HG03060 (cell line): ENCODE data around the gene METTL25B.

ENCODE experiments used
- ATAC-seq: cut with Tn5 transposase; IDR thresholded peaks from one replicate; pipeline ENCODE4 v1.9.1; 2021; ENCODE audit warnings: low read depth, moderate number of reproducible peaks; ENCODE audit not compliant: unreplicated experiment

METTL25B gene

DNA sequence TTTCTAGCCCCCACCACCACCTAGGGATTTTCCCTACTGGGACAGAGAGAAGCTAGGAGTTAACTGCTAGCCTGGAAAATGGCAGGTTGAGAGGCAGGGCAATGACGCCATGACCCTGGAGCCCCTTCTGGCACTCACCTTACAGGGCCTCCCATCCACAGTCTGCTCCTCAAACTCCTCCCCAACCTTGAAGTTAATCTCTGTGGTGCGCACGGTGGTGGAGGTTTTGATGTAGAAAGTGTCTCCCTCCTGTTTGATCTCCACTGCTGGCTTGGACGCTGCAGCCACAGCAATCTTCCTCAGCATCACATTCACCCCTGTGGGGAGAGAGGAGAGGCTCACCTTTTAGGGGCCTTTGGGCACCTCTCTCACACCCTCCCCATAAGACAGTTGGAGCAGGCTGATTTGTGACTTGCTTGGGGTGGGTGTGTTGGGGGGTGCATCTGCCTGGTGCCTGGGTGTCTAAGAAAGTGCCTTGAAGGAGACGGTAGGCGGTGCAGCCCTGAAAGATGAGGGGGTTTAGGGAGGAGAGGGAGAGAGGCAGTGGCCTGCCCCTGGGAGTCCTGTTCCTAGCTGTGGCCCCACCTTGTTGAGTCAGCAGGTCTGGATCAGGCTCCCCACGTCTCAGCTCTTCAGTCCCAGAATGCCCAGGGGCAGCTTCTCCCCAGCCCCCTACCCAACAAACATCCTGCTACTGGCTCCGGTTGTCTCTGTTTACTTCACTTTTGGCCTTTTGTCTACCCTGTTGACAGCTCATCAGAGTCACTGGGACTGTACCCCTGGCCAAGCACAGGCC is 27.3 kb upstream of the METTL25B start:
- ATAC-seq = no peak

DNA sequence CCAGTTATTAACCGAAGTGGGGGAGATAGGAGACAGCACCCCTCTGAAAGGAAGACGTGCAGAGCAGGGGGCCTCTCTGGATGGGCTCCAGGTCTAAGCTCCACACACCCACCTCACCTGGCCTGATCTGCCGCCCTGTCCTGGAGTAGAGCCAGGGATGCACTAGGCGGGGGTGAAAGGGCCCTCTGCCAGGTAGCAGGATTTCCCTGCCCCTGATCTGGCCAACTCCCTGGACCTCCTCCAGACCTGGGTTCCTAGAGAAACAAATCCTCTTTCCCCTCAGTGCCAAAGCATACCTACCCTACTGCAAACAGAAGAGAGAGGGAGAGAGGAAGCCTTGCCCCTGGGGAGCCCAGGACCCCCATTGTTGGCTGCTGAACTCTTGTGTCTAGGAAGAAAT is 24.9 kb upstream of the METTL25B start:
- ATAC-seq = no peak

DNA sequence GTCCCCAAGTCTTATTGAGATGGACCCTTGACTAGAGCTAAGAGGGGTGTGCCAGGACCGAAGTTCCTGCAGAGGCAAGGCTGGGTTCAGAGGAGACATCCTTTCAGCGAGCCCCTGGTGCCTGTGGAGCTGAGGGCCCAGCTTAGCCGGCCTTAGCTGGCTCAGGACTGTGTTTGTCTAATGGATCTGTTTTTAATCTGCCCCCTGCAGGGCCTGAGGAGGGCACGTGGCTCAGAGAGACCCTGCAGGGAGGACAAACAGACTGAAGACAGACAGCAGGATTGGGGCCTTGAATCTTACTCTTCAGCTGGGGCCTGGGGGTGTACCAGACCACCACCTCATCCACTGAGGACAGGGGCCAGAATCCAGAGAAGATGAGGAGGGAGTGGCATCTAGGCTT is 24.5 kb upstream of the METTL25B start:
- no peak for ATAC-seq

- no peak for ATAC-seq
Observed at GRCh38 chr1:156704166-156704711, 24.0 kb upstream of the METTL25B start.

DNA sequence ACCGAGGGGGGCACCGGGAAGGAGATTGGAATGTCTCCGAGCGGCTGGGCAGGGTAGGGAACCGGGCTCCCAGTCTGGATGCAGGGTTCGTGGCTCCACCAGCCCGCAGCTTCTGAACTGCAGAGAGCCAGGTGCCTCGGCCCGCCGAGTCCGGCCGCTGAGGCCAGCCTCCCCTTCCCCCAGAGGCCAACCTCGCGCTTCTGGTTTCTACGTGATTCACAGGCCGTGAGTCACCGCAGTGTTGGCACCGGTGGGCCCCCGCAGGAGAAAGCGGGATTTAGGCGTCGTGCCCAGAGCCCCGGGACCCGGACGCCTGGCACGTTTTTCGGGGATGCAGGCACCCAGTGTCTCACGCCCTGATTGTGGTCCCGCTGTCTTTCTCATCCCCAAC is 23.3 kb upstream of the METTL25B start:
- no peak for ATAC-seq

DNA sequence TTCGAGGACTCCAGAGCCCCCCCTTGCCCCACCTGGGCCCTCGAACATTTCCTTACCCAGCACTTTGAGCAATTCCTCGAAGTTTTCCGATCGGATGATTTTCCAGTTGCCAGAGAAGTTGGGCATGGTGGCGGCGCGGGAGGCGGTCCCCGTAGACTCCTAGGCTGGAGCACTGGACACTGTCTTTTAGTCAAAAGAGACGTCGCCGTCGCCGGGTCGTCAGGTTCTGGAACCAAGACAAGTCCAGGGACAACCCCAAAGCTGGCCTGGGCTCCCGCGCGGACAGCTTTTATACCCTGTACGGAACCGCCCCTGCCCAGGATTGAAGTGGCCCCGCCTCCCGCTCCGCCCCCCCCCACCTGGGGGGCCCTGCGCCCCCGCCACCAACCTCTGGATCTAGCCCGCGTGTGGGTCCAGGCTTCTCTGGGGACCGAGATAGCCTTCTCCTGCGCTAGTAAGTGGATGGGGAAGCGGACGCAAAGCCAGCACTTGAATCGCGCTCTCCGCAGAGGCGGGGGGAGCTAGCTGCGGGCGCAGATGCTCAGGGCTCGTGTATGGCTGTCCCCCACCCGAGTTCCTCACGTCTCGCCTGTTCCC is 22.9 kb upstream of the METTL25B start, which contains the start of gene CRABP2:
Gene CRABP2, minus strand, starts transcription at position 263 of the 597 bp plus-strand sequence. Its CDS starts 137 bp downstream, at position 126.
- ATAC-seq = no peak

GRCh38 chr1:156705918-156706656 is 22.2 kb upstream of the METTL25B start:
- no peak for ATAC-seq

- ATAC-seq = no peak
Observed at GRCh38 chr1:156706657-156707416, 21.4 kb upstream of the METTL25B start.

DNA sequence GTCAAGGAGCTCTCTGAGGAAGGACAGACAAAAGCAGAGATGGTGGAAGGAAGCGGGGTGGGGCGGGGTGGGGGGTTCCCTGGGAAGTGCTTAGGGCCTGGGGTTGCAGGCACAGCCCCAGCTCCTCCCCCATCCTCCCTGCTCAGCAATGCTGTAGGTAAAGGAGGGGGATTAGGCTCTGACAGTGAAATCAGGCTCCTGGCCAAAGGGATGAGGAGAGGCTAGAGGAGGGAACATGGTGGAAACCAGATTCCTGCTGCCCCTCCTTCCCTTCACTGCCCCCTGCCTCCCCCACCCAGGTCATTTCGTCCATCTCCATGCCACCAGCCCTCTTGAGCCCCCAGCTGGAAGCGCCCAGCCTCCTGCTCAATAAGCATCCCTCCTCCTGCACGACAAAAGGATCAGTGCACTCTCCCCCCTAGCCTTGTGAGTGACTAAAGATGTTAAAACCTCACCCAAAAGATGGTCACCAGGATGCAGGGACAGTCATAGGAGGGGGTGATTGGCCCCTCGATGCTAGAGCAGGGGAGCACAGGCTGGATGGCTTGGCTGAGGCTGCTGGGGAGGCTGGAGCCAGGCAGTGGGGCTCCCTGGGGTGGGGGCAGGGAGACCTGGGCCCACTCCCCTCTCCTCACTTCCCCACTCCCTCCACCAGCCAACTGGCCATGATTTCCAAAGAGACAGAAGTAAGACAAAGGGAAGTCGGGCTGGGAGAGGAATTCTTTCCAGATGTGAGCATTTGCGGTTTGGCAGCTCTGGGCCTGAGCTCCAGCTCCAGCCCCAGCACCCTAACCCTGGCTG is 20.7 kb upstream of the METTL25B start:
- ATAC-seq = no peak

- no peak for ATAC-seq
Observed at GRCh38 chr1:156708218-156708661, 20.0 kb upstream of the METTL25B start.

GRCh38 chr1:156709031-156709430 is 19.2 kb upstream of the METTL25B start:
- ATAC-seq = no peak

GRCh38 chr1:156709757-156710489 is 18.3 kb upstream of the METTL25B start:
- ATAC-seq = no peak

DNA sequence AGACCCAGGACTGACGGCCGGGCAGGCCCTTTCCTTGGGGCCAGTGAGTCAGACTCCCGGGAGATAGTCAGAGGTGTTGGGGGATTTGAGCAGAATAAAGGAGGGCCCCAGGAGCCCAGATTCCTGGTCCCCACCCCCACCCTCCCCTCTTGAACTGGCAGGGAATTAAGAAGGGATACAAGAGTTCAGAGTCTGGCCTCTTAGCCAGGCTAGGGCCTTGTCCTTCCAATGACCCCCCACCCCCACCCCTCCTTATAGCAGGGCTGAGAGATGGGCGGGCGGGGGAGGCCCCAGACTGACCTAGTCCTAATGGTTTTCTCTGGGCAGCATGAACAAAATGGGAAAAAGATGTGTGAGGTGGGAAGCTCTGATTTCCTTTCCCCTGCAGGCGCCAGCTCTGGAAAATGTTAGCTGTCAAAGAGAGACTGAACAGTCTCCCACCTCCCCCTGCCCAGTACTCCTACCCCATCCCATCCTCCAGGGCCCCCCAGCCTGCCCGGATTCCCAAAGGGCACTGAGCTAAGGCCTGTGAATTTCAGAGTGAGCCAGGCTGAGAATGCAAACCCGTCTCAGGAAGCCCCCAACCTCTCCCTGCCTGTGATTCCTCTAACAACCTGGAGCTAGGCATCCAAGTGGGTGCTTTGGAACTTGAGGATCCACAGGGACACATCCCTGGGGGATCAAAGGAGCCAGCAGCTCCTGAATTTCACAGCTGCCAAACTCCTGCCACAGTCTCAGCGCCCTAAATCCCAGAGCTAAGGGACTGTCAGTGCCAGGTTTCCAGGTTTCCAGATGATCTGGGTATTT is 17.1 kb upstream of the METTL25B start:
- ATAC-seq = no peak

DNA sequence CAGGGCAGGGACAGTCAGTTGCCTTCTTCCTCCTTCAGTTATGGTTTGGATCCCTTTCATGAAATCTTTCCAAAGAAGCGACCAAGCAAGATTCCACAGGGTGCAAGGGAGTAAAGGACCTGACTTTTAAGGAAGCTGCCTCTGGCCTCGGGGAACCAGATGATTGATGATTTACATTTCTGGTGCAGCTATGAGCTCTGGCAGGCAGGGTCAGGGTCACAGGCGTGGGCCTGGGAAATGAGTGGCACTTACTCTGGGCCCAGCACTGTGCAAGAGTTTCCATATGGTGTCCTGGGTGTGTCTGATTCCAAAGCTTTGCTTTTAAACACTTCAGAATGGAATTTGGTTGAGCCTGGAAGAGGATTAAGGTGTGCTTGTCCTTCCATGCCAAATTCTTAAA is 15.6 kb upstream of the METTL25B start:
- no peak for ATAC-seq

DNA sequence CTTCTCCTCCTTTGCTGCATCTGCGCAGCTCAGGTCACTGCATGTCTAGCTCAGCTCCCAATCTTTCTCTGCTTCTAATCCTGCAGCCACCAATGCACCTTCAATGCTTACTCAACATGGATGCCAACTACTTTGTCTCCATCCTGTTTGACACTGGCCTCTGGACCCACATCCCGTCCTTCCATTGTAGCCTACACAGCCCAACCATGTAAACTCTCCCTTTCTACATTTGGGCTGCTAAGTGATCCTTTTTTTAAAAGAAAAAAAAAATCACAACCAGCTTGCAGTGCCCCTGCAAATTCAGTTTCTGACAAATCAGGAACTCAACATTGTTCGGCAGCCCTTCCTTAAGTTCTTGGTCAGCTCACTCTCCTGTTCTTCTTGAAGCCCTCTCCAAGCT is 13.4 kb upstream of the METTL25B start:
- no peak for ATAC-seq

DNA sequence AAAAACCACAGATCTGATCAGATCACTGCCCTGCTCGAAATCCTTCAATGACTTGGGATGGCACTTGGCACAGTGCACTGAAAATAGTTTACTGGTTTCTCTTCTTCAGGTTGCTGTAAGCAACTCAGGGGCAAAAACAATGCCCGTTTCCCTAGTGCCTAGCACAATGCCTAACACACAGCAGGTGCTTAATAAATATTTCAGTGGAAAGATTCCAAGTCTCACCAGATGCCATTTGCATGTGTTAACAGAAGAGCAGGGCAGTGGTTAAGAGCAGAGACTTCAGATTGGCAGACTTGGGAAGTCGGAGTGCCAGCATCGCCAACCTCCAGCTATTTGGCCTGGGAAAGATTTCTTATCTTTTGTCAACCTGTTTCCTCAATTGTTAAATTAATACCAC is 10.9 kb upstream of the METTL25B start:
- no peak for ATAC-seq

DNA sequence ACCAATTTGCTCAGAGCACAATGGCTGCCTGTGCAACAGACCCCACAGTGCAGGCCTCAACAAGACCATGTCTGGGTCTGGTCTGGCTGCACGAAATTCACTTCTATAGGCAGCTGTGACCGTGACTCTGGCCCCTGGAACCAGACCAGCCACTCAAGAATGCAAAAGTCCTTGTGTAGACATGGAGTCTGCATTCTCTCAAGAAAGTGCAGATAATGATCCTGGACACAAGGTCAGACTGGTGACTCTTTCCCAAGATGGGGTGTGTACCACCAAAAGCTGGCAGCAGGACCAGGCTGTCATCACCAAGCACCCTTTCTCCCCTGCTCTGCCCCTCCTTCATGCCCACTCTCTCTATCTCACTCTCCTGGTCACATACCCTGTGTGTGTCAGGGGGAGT is 7.1 kb upstream of the METTL25B start:
- no peak for ATAC-seq

GRCh38 chr1:156721535-156721934 is 6.7 kb upstream of the METTL25B start:
- ATAC-seq = no peak
